ENCODE data around the gene IQUB.
A peak's percentile ranks its signal among the peaks of the same experiment; 100 is the strongest.

IQUB gene

GRCh38 chr7:123538897-123539296, 4.5 kb upstream of the IQUB start:
- Histone ChIP-seq H3K27me3 (ENCODE audit: low read depth, low read length) (no peaks in the 10 kb centered on the region), H3K9ac (ENCODE audit: low read length) (no peak overlapping the region), H3K36me3 (replicated peaks; ENCODE audit: low read depth, low read length) (peaks cover 3% of the 10 kb centered on the region), H3K4me3 (ENCODE audit: low read length) (peak overlapping the region; percentile 21; the same call in 1 of the 2 replicates), H3K79me2 (ENCODE audit: low read length) (no peaks in the 10 kb centered on the region), H3K4me2 (ENCODE audit: low read length) (peak overlapping the region; percentile 60), H3K4me1 (ENCODE audit: low read length) (peaks cover 26% of the 10 kb centered on the region), H4K20me1 (ENCODE audit: insufficient read depth, low read length) (no peaks in the 10 kb centered on the region), H2AFZ (ENCODE audit: low read depth, low read length) (no peak overlapping the region), H3K27ac (ENCODE audit: low read length) (peak overlapping the region; percentile 29; the same call in 1 of the 2 replicates), H3K9me3 (ENCODE audit: insufficient read depth, low read length) (no peaks in the 10 kb centered on the region)
- TF ChIP-seq EZH2phosphoT487 (IDR thresholded peaks at IDR 0.05; ENCODE audit: low read depth) (no peak), CTCF (IDR thresholded peaks at IDR 0.05; ENCODE audit: low read depth, low read length) (no peak)

DNA sequence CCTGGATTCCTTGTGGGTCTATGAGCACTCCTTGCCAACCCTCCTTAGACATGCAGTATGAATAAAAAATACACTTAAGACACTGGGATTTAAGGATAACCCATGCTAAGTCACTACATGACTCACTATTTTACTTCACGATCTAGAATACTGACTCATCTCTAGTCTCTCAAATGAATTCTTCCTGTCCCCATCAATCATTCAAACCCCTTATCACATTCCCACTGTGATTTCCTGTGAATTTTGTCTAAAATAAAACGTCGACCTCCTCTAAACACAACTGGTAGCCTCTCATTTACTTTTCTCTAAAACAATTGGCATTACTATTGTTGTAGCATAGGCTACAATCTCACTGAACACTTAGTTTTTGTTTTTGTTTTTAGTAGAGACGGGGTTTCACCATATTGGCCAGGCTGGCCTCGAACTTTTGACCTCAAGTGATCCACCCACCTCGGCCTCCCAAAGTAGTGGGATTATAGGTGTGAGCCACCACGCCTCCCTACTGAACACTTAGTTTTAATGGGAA, 3.9 kb upstream of the IQUB start:
- Histone ChIP-seq H3K27ac (ENCODE audit: low read length) (no peak overlapping the region), H3K9me3 (ENCODE audit: insufficient read depth, low read length) (no peaks in the 10 kb centered on the region), H3K9ac (ENCODE audit: low read length) (no peak overlapping the region), H3K4me3 (ENCODE audit: low read length) (no peak overlapping the region), H2AFZ (ENCODE audit: low read depth, low read length) (no peak overlapping the region), H3K79me2 (ENCODE audit: low read length) (no peaks in the 10 kb centered on the region), H3K36me3 (replicated peaks; ENCODE audit: low read depth, low read length) (peaks cover 3% of the 10 kb centered on the region), H3K4me1 (ENCODE audit: low read length) (peaks cover 28% of the 10 kb centered on the region), H3K27me3 (ENCODE audit: low read depth, low read length) (no peaks in the 10 kb centered on the region), H4K20me1 (ENCODE audit: insufficient read depth, low read length) (no peaks in the 10 kb centered on the region), H3K4me2 (ENCODE audit: low read length) (no peak overlapping the region)
- TF ChIP-seq CTCF (IDR thresholded peaks at IDR 0.05; ENCODE audit: low read depth, low read length) = no peak
- no peak for TF ChIP-seq EZH2phosphoT487 (IDR thresholded peaks at IDR 0.05; ENCODE audit: low read depth)

- H2AFZ ChIP-seq (ENCODE audit: low read depth, low read length) = no peak overlapping the region
- H3K79me2 ChIP-seq (ENCODE audit: low read length) = no peaks in the 10 kb centered on the region
- H3K9me3 ChIP-seq (ENCODE audit: insufficient read depth, low read length) = no peaks in the 10 kb centered on the region
- H3K4me1 ChIP-seq (ENCODE audit: low read length) = peaks cover 28% of the 10 kb centered on the region
- H3K27ac ChIP-seq (ENCODE audit: low read length) = no peak overlapping the region
- no peaks in the 10 kb centered on the region for H3K27me3 ChIP-seq (ENCODE audit: low read depth, low read length)
- no peak overlapping the region for H3K9ac ChIP-seq (ENCODE audit: low read length)
- H4K20me1 ChIP-seq (ENCODE audit: insufficient read depth, low read length) = no peaks in the 10 kb centered on the region
- H3K4me2 ChIP-seq (ENCODE audit: low read length) = no peak overlapping the region
- H3K4me3 ChIP-seq (ENCODE audit: low read length) = no peak overlapping the region
- peak; percentile 48 for TF ChIP-seq CTCF (IDR thresholded peaks at IDR 0.05; ENCODE audit: low read depth, low read length)
- no peak for TF ChIP-seq EZH2phosphoT487 (IDR thresholded peaks at IDR 0.05; ENCODE audit: low read depth)
- H3K36me3 ChIP-seq (replicated peaks; ENCODE audit: low read depth, low read length) = peaks cover 3% of the 10 kb centered on the region
These were observed 2.7 kb upstream of the IQUB start for GRCh38 chr7:123537026-123537642.

GRCh38 chr7:123535517-123535916, 1.1 kb upstream of the IQUB start:
- Histone ChIP-seq H3K4me3 (ENCODE audit: low read length) (peak overlapping the region; percentile 81), H2AFZ (ENCODE audit: low read depth, low read length) (peak overlapping the region; percentile 73), H4K20me1 (ENCODE audit: insufficient read depth, low read length) (no peaks in the 10 kb centered on the region), H3K36me3 (replicated peaks; ENCODE audit: low read depth, low read length) (peaks cover 3% of the 10 kb centered on the region), H3K4me1 (ENCODE audit: low read length) (peaks cover 28% of the 10 kb centered on the region), H3K9me3 (ENCODE audit: insufficient read depth, low read length) (no peaks in the 10 kb centered on the region), H3K27me3 (ENCODE audit: low read depth, low read length) (no peaks in the 10 kb centered on the region), H3K9ac (ENCODE audit: low read length) (peak overlapping the region; percentile 42; the same call in 1 of the 2 replicates), H3K27ac (ENCODE audit: low read length) (no peak overlapping the region), H3K4me2 (ENCODE audit: low read length) (peak overlapping the region; percentile 63), H3K79me2 (ENCODE audit: low read length) (no peaks in the 10 kb centered on the region)
- TF ChIP-seq CTCF (IDR thresholded peaks at IDR 0.05; ENCODE audit: low read depth, low read length) = no peak
- TF ChIP-seq EZH2phosphoT487 (IDR thresholded peaks at IDR 0.05; ENCODE audit: low read depth) = no peak

All from OCI-LY3 (cell line).